Type B pancreatic cell (in vitro differentiated cells): ENCODE measurements around the gene IL16. TPM values are rescaled to one million over a fixed set of nuclear protein-coding genes. Genes with fewer than 3 reads are reported as not detected.

Source experiments
- DNase-seq: peaks from one replicate; pipeline ENCODE4 v3.0.0; 2021; ENCODE audit warnings: mixed read lengths; ENCODE audit not compliant: unreplicated experiment; ENCODE audit errors: extremely low spot score
- H3K27ac Mint-ChIP-seq: 2 replicates; pipeline ENCODE4 v1.8.0; 2021; ENCODE audit warnings: mild to moderate bottlenecking, mixed read lengths
- H3K27me3 Mint-ChIP-seq: 2 replicates; pipeline ENCODE4 v1.8.0; 2021; ENCODE audit warnings: mixed read lengths
- H3K36me3 Mint-ChIP-seq: 2 replicates; pipeline ENCODE4 v1.8.0; 2021; ENCODE audit warnings: mixed read lengths
- H3K4me1 Mint-ChIP-seq: one replicate; pipeline ENCODE4 v1.8.0; 2021; ENCODE audit warnings: mixed read lengths; ENCODE audit not compliant: unreplicated experiment
- H3K4me3 Mint-ChIP-seq: 2 replicates; pipeline ENCODE4 v1.8.0; 2021; ENCODE audit warnings: mild to moderate bottlenecking, mixed read lengths
- H3K9me3 Mint-ChIP-seq: 2 replicates; pipeline ENCODE4 v1.8.0; 2021; ENCODE audit warnings: mixed read lengths
- CTCF ChIP-seq: fragments of 200-600 bp; sonication (generic); conservative IDR thresholded peaks from 2 replicates; pipeline ENCODE4 v1.5.0; 2021; ENCODE audit warnings: antibody characterized with exemption, mild to moderate bottlenecking
- total RNA-seq: library from RNA; stranded (reverse); gene quantifications from 2 replicates; pipeline ENCODE4 v1.2.1, GENCODE V29; 2021; ENCODE audit warnings: low replicate concordance

The IL16 gene
- total RNA-seq, 1 donor from 2014 or later = 0.14 TPM

- Mint-ChIP-seq H3K4me3 (no peak overlapping the region), H3K9me3 (no peaks in the 10 kb centered on the region), H3K36me3 (no peaks in the 10 kb centered on the region), H3K27me3 (peaks cover 8% of the 10 kb centered on the region), H3K27ac (no peak overlapping the region), H3K4me1 (no peaks in the 10 kb centered on the region)
- no peak for TF ChIP-seq CTCF
- DNase-seq = no peak
Observed at GRCh38 chr15:81222007-81222406, 25.3 kb downstream of the IL16 start.

- Mint-ChIP-seq H3K9me3 (no peaks in the 10 kb centered on the region), H3K36me3 (no peaks in the 10 kb centered on the region), H3K27me3 (peaks cover 17% of the 10 kb centered on the region), H3K4me1 (no peaks in the 10 kb centered on the region), H3K27ac (no peak overlapping the region), H3K4me3 (no peak overlapping the region)
- no peak for DNase-seq
- TF ChIP-seq CTCF = no peak
Observed at GRCh38 chr15:81223346-81223971, 26.8 kb downstream of the IL16 start.

GRCh38 chr15:81224232-81224631 lies 27.6 kb downstream of the IL16 start:
- Mint-ChIP-seq H3K27ac (no peak overlapping the region), H3K4me1 (no peaks in the 10 kb centered on the region), H3K9me3 (no peaks in the 10 kb centered on the region), H3K4me3 (no peak overlapping the region), H3K36me3 (no peaks in the 10 kb centered on the region), H3K27me3 (peaks cover 17% of the 10 kb centered on the region)
- no peak for TF ChIP-seq CTCF
- DNase-seq = no peak

- Mint-ChIP-seq H3K36me3 (no peaks in the 10 kb centered on the region), H3K4me3 (no peak overlapping the region), H3K9me3 (no peaks in the 10 kb centered on the region), H3K27ac (no peak overlapping the region), H3K27me3 (peaks cover 17% of the 10 kb centered on the region), H3K4me1 (no peaks in the 10 kb centered on the region)
- TF ChIP-seq CTCF = no peak
- no peak for DNase-seq
Observed at GRCh38 chr15:81225161-81225671, 28.5 kb downstream of the IL16 start.

- Mint-ChIP-seq H3K4me3 (no peak overlapping the region), H3K9me3 (no peaks in the 10 kb centered on the region), H3K36me3 (no peaks in the 10 kb centered on the region), H3K27ac (no peak overlapping the region), H3K4me1 (no peaks in the 10 kb centered on the region), H3K27me3 (peaks cover 15% of the 10 kb centered on the region)
- DNase-seq = no peak
- no peak for TF ChIP-seq CTCF
Observed at GRCh38 chr15:81227716-81228115, 31.0 kb downstream of the IL16 start.
